HCT116 (cell line): Measurements from ENCODE around the gene PRRC2A. TPM values are rescaled to one million over a fixed set of nuclear protein-coding genes. Genes with fewer than 3 reads are reported as not detected.
A peak's percentile ranks its signal among the peaks of the same experiment; 100 is the strongest.

Experiments used
- ATAC-seq: fragments of 200-7000 bp; cut with Tn5 transposase; 2 replicates; pipeline ENCODE4 v1.9.1; 2020; ENCODE audit warnings: mild to moderate bottlenecking, moderate library complexity
- BruUV-seq: library from RNA; stranded (reverse); fragments of 400-500 nt; replicated peaks from 2 replicates; lab custom pipeline; 2021; lab: Mats Ljungman, UMichigan
- CTCF ChIA-PET: fragments of 300-600 bp; sonication (Branson Sonifier 250); formaldehyde crosslinking; loops from one replicate; lab custom pipeline; 2021; ENCODE audit warnings: antibody characterized with exemption; lab: Charles Lee
- POLR2A ChIA-PET: fragments of 300-600, 350-600 bp; sonication (Branson Sonifier 250); formaldehyde crosslinking; loops from one replicate; lab custom pipeline; 2021; ENCODE audit warnings: antibody characterized with exemption; lab: Charles Lee
- RAD21 ChIA-PET, 2 experiments: fragments of 300-600 bp; sonication (Branson Sonifier 250); formaldehyde crosslinking; loops; one replicate each; lab custom pipeline; 2023; ENCODE audit warnings: low total read pairs in 2 of 2; ENCODE audit not compliant: uncharacterized antibody in 2 of 2, unreplicated experiment in 2 of 2, low non-redundant PET in 1 of 2; lab: Charles Lee
- DNase-seq: peaks from one replicate; pipeline ENCODE4 v3.0.0-alpha.2; 2010; ENCODE audit warnings: low read depth, low spot score
- H2AFZ ChIP-seq: fragments of 200-600 bp; shearing (Covaris generic), sonication (generic); 2 replicates; pipeline ENCODE4 v1.6.1; 2017; ENCODE audit warnings: low read depth, mixed run types, mixed read lengths, antibody characterized with exemption, low read length; ENCODE audit not compliant: poor library complexity, severe bottlenecking
- H3K27ac ChIP-seq: 2 replicates; pipeline ENCODE4 v1.5.1; 2012; ENCODE audit warnings: low read depth, low read length
- H3K27me3 ChIP-seq: fragments of 200-600 bp; sonication (generic); 2 replicates; pipeline ENCODE4 v1.6.1; 2016; ENCODE audit warnings: mixed run types, low read length, mixed read lengths; ENCODE audit not compliant: insufficient read depth
- H3K36me3 ChIP-seq, 2 experiments: fragments of 200-500 bp in 1 of 2; fragments of 200-600 bp in 1 of 2; sonication (Bioruptor generic) in 1 of 2; sonication (generic) in 1 of 2; 2 replicates each; pipeline versions ENCODE4 v1.5.1 to v1.6.1; 2014 to 2016; ENCODE audit warnings: low read length in 2 of 2, inconsistent platforms in 1 of 2, mixed read lengths in 1 of 2, mixed run types in 1 of 2; ENCODE audit not compliant: insufficient read depth in 2 of 2, control insufficient read depth in 1 of 2
- H3K4me1 ChIP-seq, 2 experiments: fragments of 200-600 bp in 1 of 2; sonication (generic) in 1 of 2; 2 replicates each; pipeline versions ENCODE4 v1.5.1 to v1.6.1; 2012 to 2017; ENCODE audit warnings: low read length in 2 of 2, inconsistent platforms in 1 of 2, mild to moderate bottlenecking in 1 of 2, mixed read lengths in 1 of 2, mixed run types in 1 of 2, moderate library complexity in 1 of 2; ENCODE audit not compliant: insufficient read depth in 2 of 2, control insufficient read depth in 1 of 2
- H3K4me2 ChIP-seq: fragments of 200-600 bp; sonication (generic); 2 replicates; pipeline ENCODE4 v1.6.1; 2017; ENCODE audit warnings: mixed run types, low read length, mixed read lengths
- H3K4me3 ChIP-seq, 2 experiments: fragments of 200-600 bp in 1 of 2; sonication (generic) in 1 of 2; replicated peaks in 1 of 2; 2 replicates each; pipeline ENCODE4 v1.5.1; 2011 to 2016; ENCODE audit warnings: low read length in 2 of 2, control low read depth in 1 of 2, low read depth in 1 of 2, mild to moderate bottlenecking in 1 of 2, mixed read lengths in 1 of 2, mixed run types in 1 of 2
- H3K79me2 ChIP-seq: fragments of 200-600 bp; sonication (generic); 2 replicates; pipeline ENCODE4 v1.6.1; 2017; ENCODE audit warnings: mild to moderate bottlenecking, mixed run types, low read length, moderate library complexity, mixed read lengths; ENCODE audit not compliant: insufficient read depth
- H3K9ac ChIP-seq: fragments of 200-600 bp; sonication (generic); 2 replicates; pipeline ENCODE4 v1.6.1; 2016; ENCODE audit warnings: low read length, mixed read lengths
- H3K9me2 ChIP-seq: fragments of 200-600 bp; sonication (generic), shearing (Covaris generic); 2 replicates; pipeline ENCODE4 v1.6.1; 2017; ENCODE audit warnings: mixed run types, mild to moderate bottlenecking, moderate library complexity; ENCODE audit not compliant: insufficient read depth
- H3K9me3 ChIP-seq, 2 experiments: fragments of 200-500 bp in 1 of 2; fragments of 200-600 bp in 1 of 2; sonication (Bioruptor generic) in 1 of 2; sonication (generic) in 1 of 2; 2 replicates each; pipeline ENCODE4 v1.6.1; 2014 to 2017; ENCODE audit warnings: low read length in 2 of 2, mixed read lengths in 2 of 2, inconsistent platforms in 1 of 2, low read depth in 1 of 2, mild to moderate bottlenecking in 1 of 2, mixed run types in 1 of 2, moderate library complexity in 1 of 2; ENCODE audit not compliant: control insufficient read depth in 1 of 2, insufficient read depth in 1 of 2
- H4K20me1 ChIP-seq: fragments of 200-600 bp; sonication (generic), shearing (Covaris generic); 2 replicates; pipeline ENCODE4 v1.6.1; 2017; ENCODE audit warnings: mixed run types, mild to moderate bottlenecking, moderate library complexity; ENCODE audit not compliant: insufficient read depth
- CBX3 ChIP-seq: IDR thresholded peaks from 2 replicates; pipeline ENCODE4 v1.6.1; 2012; ENCODE audit warnings: low read depth
- EGR1 ChIP-seq: IDR thresholded peaks from 2 replicates; pipeline ENCODE4 v1.6.1; 2012; ENCODE audit warnings: low read depth
- ELF1 ChIP-seq: IDR thresholded peaks from 2 replicates; pipeline ENCODE4 v1.6.1; 2012; ENCODE audit warnings: low read depth, borderline replicate concordance
- EZH2 ChIP-seq: fragments of 200-600 bp; sonication (generic); IDR thresholded peaks from 2 replicates; pipeline ENCODE4 v1.6.1; 2017; ENCODE audit warnings: antibody characterized with exemption, mixed run types
- EZH2phosphoT487 ChIP-seq: fragments of 200-600 bp; IDR thresholded peaks from 2 replicates; pipeline ENCODE4 v1.6.1; 2018; ENCODE audit warnings: antibody characterized with exemption, borderline replicate concordance
- JUND ChIP-seq: IDR thresholded peaks from 2 replicates; pipeline ENCODE4 v1.6.1; 2012
- POLR2AphosphoS5 ChIP-seq: IDR thresholded peaks from 2 replicates; pipeline ENCODE4 v1.6.1; 2011; ENCODE audit warnings: mild to moderate bottlenecking, low read depth, low read length, moderate library complexity
- RAD21 ChIP-seq: IDR thresholded peaks from 2 replicates; pipeline ENCODE4 v1.6.1; 2012; ENCODE audit warnings: low read depth, mild to moderate bottlenecking
- SRF ChIP-seq: IDR thresholded peaks from 2 replicates; pipeline ENCODE4 v1.6.1; 2012; ENCODE audit warnings: low read depth
- YY1 ChIP-seq: IDR thresholded peaks from 2 replicates; pipeline ENCODE4 v1.6.1; 2011; ENCODE audit warnings: low read length, low read depth, moderate library complexity, mild to moderate bottlenecking; ENCODE audit not compliant: insufficient replicate concordance; ENCODE audit errors: extremely low read depth
- intact Hi-C: fragments of 100-400 bp; cut with micrococcal nuclease; formaldehyde crosslinking; loops from 2 replicates; pipeline ENCODE4 v1.10.0; 2022
- total RNA-seq: library from RNA; stranded (reverse); gene quantifications from one replicate; pipeline ENCODE4 v1.2.1, GENCODE V29; 2021; ENCODE audit not compliant: unreplicated experiment
- TF ChIP-seq, protein P1 (sequence below): IDR thresholded peaks from 2 replicates; pipeline ENCODE4 v1.6.1; 2012; ENCODE audit warnings: low read depth
- TF ChIP-seq, protein P2 (sequence below), 3 experiments: fragments of 200-600 bp in 1 of 3; sonication (generic) in 1 of 3; IDR thresholded peaks in 2 of 3; conservative IDR thresholded peaks in 1 of 3; 2 replicates each; pipeline ENCODE4 v1.5.1; 2012 to 2017; ENCODE audit warnings: low read depth in 2 of 3, low read length in 2 of 3, antibody characterized with exemption in 1 of 3, borderline replicate concordance in 1 of 3, control low read depth in 1 of 3, mild to moderate bottlenecking in 1 of 3, mixed read lengths in 1 of 3, mixed run types in 1 of 3, moderate library complexity in 1 of 3; ENCODE audit not compliant: insufficient read depth in 1 of 3
- TF ChIP-seq, protein P3 (sequence below): IDR thresholded peaks from 2 replicates; pipeline ENCODE4 v1.6.1; 2011; ENCODE audit warnings: mild to moderate bottlenecking, low read length, moderate library complexity; ENCODE audit not compliant: insufficient replicate concordance; ENCODE audit errors: extremely low read depth

PRRC2A gene
- total RNA-seq, 1 experiment from 2014 or later: 250 TPM

DNA sequence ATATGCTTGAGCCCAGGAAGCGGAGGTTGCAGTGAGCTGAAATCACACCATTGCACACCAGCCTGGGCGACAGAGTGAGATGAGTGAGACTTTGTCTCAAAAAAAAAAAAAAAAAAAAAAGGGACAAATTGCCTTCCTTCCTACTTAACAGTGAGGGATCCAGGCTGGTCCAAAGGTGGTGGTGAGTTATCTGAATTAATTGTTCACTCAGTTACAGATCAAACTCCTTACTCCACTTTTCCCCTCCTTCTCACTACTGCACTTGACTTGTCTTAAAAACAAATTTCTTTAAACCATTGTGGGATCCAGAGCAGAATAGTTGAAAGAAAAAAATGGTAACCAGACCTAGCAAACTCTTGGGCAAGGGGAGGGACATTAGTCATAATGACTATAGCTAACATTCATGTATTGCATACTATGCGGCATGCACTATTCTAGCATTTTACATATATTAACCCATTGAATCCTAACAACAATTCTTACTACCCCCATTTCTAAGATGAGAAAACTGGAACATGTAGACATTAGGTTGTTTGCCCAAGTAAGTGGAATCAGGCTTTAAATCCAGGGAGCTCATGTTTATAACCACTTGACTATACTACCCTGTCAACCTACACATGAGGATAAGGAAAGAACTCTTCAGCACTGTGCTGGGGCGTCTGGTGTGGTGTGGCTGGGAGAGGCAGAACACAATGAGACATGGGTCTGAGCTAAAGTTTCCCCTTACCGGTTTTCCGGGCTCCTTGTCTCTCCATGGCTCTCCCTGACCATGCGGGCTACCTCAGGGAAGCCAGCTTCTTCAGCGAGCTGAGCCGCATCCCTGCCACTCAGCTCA is 42.8 kb downstream of the PRRC2A start:
- Histone ChIP-seq H3K27ac (peak overlapping the region; percentile 90), H2AFZ (no peak overlapping the region), H3K27me3 (no peaks in the 10 kb centered on the region), H3K79me2 (peaks cover 61% of the 10 kb centered on the region), H3K4me1 (peaks cover 18 to 50% of the 10 kb centered on the region in 2 experiments; a peak in 3 of 4 replicates), H4K20me1 (no peaks in the 10 kb centered on the region), H3K9ac (peak overlapping the region; percentile 90), H3K4me2 (peak overlapping the region; percentile 83; the same call in 1 of the 2 replicates), H3K9me3 (no peaks in the 10 kb centered on the region)
- ChIA-PET RAD21 (interaction anchor here in 1 of 2 experiments (0.7 kb wide), 1 partner anchor 116 kb away, joined by 3 read pairs; the partner anchor contains the start of gene NFKBIL1), POLR2A (interaction anchor here (2.5 to 3.9 kb wide), 2 partner anchors 11 to 121 kb away, joined by 8 to 32 read pairs; partner anchors contain the start of genes BAG6 and DDX39B), CTCF (no interaction called here)
- intact Hi-C loops: loop anchor here (5.0 kb wide), 1 partner anchor 261 kb away; the partner anchor contains the start of gene MICA
- ATAC-seq: no peak
- no TSS peak for BruUV-seq
- no peak for DNase-seq
- TF ChIP-seq JUND: no peak
- TF ChIP-seq, protein P1, sequence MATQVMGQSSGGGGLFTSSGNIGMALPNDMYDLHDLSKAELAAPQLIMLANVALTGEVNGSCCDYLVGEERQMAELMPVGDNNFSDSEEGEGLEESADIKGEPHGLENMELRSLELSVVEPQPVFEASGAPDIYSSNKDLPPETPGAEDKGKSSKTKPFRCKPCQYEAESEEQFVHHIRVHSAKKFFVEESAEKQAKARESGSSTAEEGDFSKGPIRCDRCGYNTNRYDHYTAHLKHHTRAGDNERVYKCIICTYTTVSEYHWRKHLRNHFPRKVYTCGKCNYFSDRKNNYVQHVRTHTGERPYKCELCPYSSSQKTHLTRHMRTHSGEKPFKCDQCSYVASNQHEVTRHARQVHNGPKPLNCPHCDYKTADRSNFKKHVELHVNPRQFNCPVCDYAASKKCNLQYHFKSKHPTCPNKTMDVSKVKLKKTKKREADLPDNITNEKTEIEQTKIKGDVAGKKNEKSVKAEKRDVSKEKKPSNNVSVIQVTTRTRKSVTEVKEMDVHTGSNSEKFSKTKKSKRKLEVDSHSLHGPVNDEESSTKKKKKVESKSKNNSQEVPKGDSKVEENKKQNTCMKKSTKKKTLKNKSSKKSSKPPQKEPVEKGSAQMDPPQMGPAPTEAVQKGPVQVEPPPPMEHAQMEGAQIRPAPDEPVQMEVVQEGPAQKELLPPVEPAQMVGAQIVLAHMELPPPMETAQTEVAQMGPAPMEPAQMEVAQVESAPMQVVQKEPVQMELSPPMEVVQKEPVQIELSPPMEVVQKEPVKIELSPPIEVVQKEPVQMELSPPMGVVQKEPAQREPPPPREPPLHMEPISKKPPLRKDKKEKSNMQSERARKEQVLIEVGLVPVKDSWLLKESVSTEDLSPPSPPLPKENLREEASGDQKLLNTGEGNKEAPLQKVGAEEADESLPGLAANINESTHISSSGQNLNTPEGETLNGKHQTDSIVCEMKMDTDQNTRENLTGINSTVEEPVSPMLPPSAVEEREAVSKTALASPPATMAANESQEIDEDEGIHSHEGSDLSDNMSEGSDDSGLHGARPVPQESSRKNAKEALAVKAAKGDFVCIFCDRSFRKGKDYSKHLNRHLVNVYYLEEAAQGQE: no peak
- TF ChIP-seq POLR2AphosphoS5: no peak
- no peak for TF ChIP-seq CBX3
- TF ChIP-seq EZH2: no peak
- TF ChIP-seq, protein P2, sequence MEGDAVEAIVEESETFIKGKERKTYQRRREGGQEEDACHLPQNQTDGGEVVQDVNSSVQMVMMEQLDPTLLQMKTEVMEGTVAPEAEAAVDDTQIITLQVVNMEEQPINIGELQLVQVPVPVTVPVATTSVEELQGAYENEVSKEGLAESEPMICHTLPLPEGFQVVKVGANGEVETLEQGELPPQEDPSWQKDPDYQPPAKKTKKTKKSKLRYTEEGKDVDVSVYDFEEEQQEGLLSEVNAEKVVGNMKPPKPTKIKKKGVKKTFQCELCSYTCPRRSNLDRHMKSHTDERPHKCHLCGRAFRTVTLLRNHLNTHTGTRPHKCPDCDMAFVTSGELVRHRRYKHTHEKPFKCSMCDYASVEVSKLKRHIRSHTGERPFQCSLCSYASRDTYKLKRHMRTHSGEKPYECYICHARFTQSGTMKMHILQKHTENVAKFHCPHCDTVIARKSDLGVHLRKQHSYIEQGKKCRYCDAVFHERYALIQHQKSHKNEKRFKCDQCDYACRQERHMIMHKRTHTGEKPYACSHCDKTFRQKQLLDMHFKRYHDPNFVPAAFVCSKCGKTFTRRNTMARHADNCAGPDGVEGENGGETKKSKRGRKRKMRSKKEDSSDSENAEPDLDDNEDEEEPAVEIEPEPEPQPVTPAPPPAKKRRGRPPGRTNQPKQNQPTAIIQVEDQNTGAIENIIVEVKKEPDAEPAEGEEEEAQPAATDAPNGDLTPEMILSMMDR (IDR thresholded peaks at IDR 0.05 in 2 of 3, conservative IDR thresholded peaks at IDR 0.05 in 1 of 3; ENCODE audit: borderline replicate concordance in 1 of 3, insufficient read depth in 1 of 3, low read depth in 2 of 3, low read length in 2 of 3): no peak
- TF ChIP-seq RAD21: no peak
- TF ChIP-seq YY1: no peak
- TF ChIP-seq, protein P3, sequence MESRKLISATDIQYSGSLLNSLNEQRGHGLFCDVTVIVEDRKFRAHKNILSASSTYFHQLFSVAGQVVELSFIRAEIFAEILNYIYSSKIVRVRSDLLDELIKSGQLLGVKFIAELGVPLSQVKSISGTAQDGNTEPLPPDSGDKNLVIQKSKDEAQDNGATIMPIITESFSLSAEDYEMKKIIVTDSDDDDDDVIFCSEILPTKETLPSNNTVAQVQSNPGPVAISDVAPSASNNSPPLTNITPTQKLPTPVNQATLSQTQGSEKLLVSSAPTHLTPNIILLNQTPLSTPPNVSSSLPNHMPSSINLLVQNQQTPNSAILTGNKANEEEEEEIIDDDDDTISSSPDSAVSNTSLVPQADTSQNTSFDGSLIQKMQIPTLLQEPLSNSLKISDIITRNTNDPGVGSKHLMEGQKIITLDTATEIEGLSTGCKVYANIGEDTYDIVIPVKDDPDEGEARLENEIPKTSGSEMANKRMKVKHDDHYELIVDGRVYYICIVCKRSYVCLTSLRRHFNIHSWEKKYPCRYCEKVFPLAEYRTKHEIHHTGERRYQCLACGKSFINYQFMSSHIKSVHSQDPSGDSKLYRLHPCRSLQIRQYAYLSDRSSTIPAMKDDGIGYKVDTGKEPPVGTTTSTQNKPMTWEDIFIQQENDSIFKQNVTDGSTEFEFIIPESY: no peak
- no peak for TF ChIP-seq EZH2phosphoT487
- no peak for TF ChIP-seq EGR1
- no peak for TF ChIP-seq SRF
- TF ChIP-seq ELF1: no peak
- TF ChIP-seq, all 23 proteins: peak for 0
- Histone ChIP-seq H3K4me3 (0 out of 4 replicates have a peak overlapping the region, but pooled peaks of 1 of the 2 experiments have one; percentile 97), H3K9me2 (no peaks in the 10 kb centered on the region), H3K36me3 (peaks cover 16 to 28% of the 10 kb centered on the region in 2 experiments)
